Stimulated activated CD8-positive, alpha-beta memory T cell treated with anti-CD3 and anti-CD28 coated beads, Interleukin-4, amount 100 ng/mL, for 48 hours (primary cell): Measurements from ENCODE around the gene PACS1.
A peak's percentile ranks its signal among the peaks of the same experiment; 100 is the strongest.
"Not testable (repeated sequence)": the region's sequence is repeated elsewhere in the genome, so short reads cannot be mapped to it uniquely, and the experiment has no call there.

Experiments used
- DNase-seq: peaks from one replicate; pipeline ENCODE4 v3.0.0-alpha.2; 2020

PACS1 gene

GRCh38 chr11:66069715-66070603 is at the start of gene PACS1:
PACS1 (plus strand) TSS chr11:66070272; CDS start chr11:66070487, 215 bp downstream.
- peak; percentile 88 for DNase-seq

- DNase-seq = peak; percentile 50
Observed at GRCh38 chr11:66020618-66021357, 49.3 kb upstream of the PACS1 start.

- DNase-seq = peak; percentile 95
Observed at GRCh38 chr11:66022401-66023185, 47.5 kb upstream of the PACS1 start.

DNA sequence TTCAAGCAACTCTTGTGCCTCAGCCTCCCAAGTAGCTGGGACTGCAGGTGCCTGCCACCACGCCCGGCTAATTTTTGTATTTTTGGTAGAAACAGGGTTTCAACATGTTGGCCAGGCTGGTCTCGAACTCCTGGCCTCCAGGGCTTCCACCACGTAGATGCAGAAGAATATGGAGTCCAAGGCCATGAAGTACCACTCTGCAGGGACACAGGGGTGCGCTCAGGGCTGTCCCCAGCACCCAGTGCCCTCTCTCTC is 47.0 kb upstream of the PACS1 start:
- not testable (repeated sequence) for DNase-seq

DNA sequence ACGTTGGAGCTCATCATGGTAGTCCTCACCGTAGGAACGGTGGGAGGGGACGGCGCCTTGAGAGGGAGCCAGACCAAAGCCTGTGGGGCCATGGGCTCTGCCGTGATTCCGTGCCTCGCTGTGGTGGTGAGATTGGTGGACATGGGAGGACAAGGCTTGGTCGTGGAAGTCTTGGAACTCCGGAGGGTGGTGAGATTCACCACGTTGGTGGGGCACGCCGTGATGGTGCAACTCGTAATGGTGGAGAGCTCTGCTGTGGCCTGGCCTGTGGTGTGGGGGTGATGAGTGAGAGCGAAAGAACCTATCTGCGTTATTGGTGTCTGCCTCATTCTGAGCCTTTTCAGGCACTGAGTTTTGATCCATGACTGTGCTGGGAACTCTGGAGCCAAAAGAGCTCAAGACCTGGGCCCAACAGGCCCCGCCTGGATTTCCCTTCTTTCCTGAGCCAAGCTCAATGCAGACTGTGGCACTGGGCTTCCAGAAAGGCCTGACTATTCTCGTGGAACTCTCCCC is 44.0 kb upstream of the PACS1 start, which contains the start of gene CATSPER1:
CATSPER1 (minus strand) TSS at position 463 of the 513 bp plus-strand sequence; CDS start at position 363, 100 bp downstream.
- no peak for DNase-seq

DNA sequence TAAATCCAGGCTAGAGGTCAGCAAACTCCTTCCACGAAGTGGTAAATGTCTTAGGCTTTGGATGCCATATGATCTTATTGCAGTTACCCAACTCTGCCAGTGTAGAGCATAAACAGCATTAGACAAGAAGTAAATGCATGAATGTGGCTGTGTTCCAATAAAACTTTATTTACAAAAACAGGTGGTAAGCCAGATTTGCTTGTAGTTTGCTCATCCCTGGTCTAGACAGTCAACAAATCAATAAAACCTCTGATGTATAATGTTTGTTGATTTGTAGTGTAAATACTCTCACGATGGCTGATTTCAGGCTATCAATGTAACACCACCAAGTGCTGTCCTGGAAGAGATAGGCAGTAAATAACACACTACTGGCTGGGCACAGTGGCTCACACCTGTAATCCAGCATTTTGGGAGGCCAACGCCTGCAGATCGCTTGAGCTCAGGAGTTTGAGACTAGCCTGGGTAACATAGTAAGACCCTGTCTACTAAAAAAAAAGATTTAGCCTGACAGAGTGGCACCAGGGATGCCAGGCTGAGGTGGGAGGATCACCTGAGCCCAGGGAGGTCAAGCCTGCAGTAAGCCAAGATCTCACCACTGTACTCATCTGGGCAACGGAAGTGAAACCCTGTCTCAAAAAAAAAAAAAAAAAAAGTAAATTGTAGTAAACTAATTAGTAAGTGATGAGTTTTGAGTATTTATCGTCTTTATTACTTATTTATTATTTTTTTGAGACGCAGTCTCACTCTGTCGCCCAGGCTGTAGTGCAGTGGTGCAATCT is 36.9 kb upstream of the PACS1 start:
- no peak for DNase-seq

- no peak for DNase-seq
Observed at GRCh38 chr11:66035653-66036333, 34.3 kb upstream of the PACS1 start.

DNA sequence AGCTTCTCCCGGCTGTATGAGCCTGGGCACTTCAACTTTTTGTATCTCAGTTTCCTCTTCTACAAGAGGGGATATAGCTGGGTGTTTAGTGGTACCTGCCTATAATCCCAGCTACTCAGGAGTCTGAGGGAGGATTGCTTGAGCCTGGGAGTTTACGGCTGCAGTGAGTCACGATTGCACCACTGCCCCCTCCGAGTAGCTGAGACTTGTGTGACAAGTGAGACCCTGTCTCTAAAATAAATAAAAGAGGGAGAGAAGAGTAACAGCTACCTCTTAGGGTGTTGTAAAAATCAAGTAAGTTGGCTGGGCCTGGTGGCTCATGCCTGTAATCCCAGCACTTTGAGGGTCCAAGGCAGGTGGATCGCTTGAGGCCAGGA is 33.8 kb upstream of the PACS1 start:
- DNase-seq = no peak

DNA sequence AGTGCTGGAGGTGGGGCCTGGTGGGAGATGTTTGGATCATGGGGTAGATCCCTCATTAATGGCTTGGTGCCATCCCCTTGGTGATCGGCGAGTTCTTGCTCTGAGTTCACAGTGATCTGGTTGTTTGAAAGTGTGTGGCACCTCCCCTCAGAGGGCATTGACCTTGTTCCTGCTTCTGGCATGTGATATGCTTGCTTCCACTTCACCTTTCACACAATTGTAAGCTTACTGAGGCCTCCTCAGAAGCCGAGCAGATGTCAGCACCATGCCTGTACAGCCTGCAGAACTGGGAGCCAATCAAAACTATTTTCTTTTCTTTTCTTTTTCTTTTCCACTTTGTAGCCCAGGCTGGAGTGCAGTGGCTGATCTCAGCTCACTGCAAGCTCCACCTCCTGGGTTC is 32.7 kb upstream of the PACS1 start:
- no peak for DNase-seq

- DNase-seq = no peak
Observed at GRCh38 chr11:66039765-66040164, 30.3 kb upstream of the PACS1 start.

GRCh38 chr11:66042227-66042995 is 27.7 kb upstream of the PACS1 start:
- DNase-seq = no peak

- DNase-seq = no peak
Observed at GRCh38 chr11:66042996-66043906, 26.8 kb upstream of the PACS1 start.

DNA sequence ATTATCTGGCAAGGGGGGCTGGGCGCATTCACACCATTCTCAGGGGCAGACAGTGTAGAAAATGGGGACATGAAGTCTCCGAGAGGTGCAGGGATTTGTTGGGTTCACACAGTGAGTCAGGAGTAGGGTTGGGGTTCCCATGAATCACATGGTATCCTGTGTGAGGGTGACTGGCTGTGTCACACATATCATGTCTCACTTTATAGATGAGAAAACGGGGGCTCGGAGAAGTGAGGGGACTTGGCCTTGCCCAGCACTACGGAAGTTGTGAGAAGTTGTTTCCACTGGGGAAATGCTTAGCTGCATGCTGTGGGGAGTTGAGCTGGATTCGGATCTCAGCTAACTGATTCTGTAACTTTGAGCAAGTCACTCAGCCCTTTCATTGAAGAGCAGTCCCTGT is 25.3 kb upstream of the PACS1 start:
- DNase-seq = no peak

DNA sequence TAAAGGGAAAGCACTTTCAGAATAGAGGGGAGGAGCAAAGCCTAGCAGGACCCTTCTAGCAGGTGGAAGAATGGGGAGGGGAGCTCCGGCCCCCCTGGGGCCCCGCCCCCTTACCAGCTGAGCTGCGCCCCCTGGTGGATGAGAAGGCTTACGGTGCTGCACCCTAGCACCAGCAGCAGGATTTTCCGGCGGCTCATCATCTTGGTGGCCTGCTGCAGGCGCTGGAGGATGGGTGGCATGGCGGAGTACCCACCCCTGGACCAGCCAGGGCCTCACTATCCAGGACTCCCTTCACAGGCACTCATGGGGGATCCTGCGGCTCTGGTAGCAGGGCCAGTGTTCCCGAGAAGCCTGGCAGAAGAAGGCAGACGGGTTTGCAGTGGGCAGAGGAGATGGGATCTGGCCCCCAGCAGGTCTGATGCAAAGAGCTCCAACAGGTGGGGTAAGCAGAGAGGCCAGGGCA is 24.9 kb upstream of the PACS1 start:
- DNase-seq = peak; percentile 92

- no peak for DNase-seq
Observed at GRCh38 chr11:66046901-66047300, 23.2 kb upstream of the PACS1 start.

- no peak for DNase-seq
Observed at GRCh38 chr11:66047541-66048365, 22.3 kb upstream of the PACS1 start.

GRCh38 chr11:66048547-66049323 is 21.3 kb upstream of the PACS1 start, which contains the start of gene GAL3ST3:
GAL3ST3 (minus strand) TSS chr11:66049161; CDS start chr11:66045415, 3,746 bp downstream.
- no peak for DNase-seq
